Transverse colon (tissue), 4 donors: ENCODE results near the gene DAB2IP. TPM values are rescaled to one million over a fixed set of nuclear protein-coding genes. Genes with fewer than 3 reads are reported as not detected.

Experiments
- DNase-seq: peaks from one replicate; pipeline ENCODE4 v3.0.0-alpha.2; 2019
- H3K27ac ChIP-seq, 4 donors: fragments of 200-600 bp; sonication (generic); 2 replicates each; pipeline ENCODE4 v1.5.1; 2016 to 2018; ENCODE audit warnings: inconsistent platforms in 4 of 4
- H3K27me3 ChIP-seq: fragments of 200-600 bp; sonication (generic); 2 replicates; pipeline ENCODE4 v1.5.1; 2017; ENCODE audit warnings: inconsistent platforms
- H3K36me3 ChIP-seq, 4 donors: fragments of 200-600 bp; sonication (generic); 2 replicates each; pipeline ENCODE4 v1.5.1; 2017 to 2019; ENCODE audit warnings: inconsistent platforms in 4 of 4
- H3K4me1 ChIP-seq, 4 donors: fragments of 200-600 bp; sonication (generic); 2 replicates each; pipeline ENCODE4 v1.5.1; 2017 to 2020; ENCODE audit warnings: inconsistent platforms in 4 of 4
- H3K4me3 ChIP-seq, 4 donors: fragments of 200-600 bp; sonication (generic); 1 replicate in 1 of 4; 2 replicates in 3 of 4; pipeline versions ENCODE4 v1.5.1 to v1.6.1; 2017 to 2019; ENCODE audit warnings: inconsistent platforms in 4 of 4
- H3K9me3 ChIP-seq, 2 donors: fragments of 200-600 bp; sonication (generic); 2 replicates each; pipeline ENCODE4 v1.5.1; 2017 to 2019; ENCODE audit warnings: inconsistent platforms in 2 of 2
- EP300 ChIP-seq: sonication (generic); formaldehyde crosslinking; IDR thresholded peaks from one replicate; pipeline ENCODE4 v1.6.1; 2017; ENCODE audit warnings: antibody characterized with exemption, low read depth
- POLR2A ChIP-seq: fragments of 450-650 bp; IDR thresholded peaks from one replicate; pipeline ENCODE4 v1.6.1; 2016; ENCODE audit warnings: antibody characterized with exemption, mild to moderate bottlenecking, moderate library complexity
- POLR2AphosphoS5 ChIP-seq, 3 donors: sonication (generic); formaldehyde crosslinking; IDR thresholded peaks; one replicate each; pipeline ENCODE4 v1.6.1; 2016; ENCODE audit warnings: antibody characterized with exemption in 3 of 3
- WGBS, 2 donors: methylation state at CpG; one replicate each; pipeline ENCODE4 v1.1.5; 2018; ENCODE audit warnings: low coverage in 1 of 2; 5-methylcytosine and 5-hydroxymethylcytosine counted together
- in situ Hi-C, 4 donors: fragments of 200-750 bp; cut with MboI; loops; one replicate each; pipeline versions ENCODE4 v1.15.0 to v1.15.1; 2017; ENCODE audit warnings: low sequenced_read_pairs in 3 of 4, low pct_ligation_motif_present in 1 of 4, low pct_unique_long_range_greater_than_20kb in 1 of 4
- intact Hi-C: fragments of 100-400 bp; cut with DNase I; formaldehyde crosslinking; loops from one replicate; pipeline ENCODE4 v1.15.1; 2023; ENCODE audit warnings: low total_unique reads
- total RNA-seq, 4 donors: library from RNA; depleted of rRNA; stranded (reverse); fragments of >200 nt; gene quantifications; one replicate each; pipeline ENCODE4 v1.1.0, GENCODE V29; 2016
- TF ChIP-seq, protein P1 (sequence below), 5 experiments: fragments of 200-600 bp in 3 of 5; fragments of 450-650 bp in 2 of 5; sonication (generic) in 3 of 5; IDR thresholded peaks; 1 replicate in 2 of 5; 2 replicates in 3 of 5; pipeline ENCODE4 v1.5.1; 2016 to 2017; ENCODE audit warnings: antibody characterized with exemption in 5 of 5, inconsistent platforms in 3 of 5, mild to moderate bottlenecking in 2 of 5, moderate library complexity in 1 of 5

The DAB2IP gene
- total RNA-seq = 100 to 1,000 TPM in 1 of 4 donors, 10 to 100 TPM in 3; 84.2 to 159 (median 90.7) TPM

- Histone ChIP-seq H3K4me3 (peak within 1 kb of the TSS; percentile 42 to 88 (median 68)), H3K27me3 (peaks cover 6% of the 10 kb centered on the region), H3K36me3 (no peaks in the 10 kb centered on the region), H3K27ac (peak within 1 kb of the TSS; percentile 84 to 94 (median 90)), H3K9me3 (no peaks in the 10 kb centered on the region), H3K4me1 (peaks cover 15 to 53% (median 40%) of the 10 kb centered on the region in 4 donors)
- 2% methylated on average over 47 of the region's 79 CpGs; no CpG with 5 or more reads in 1 of the 2 donors for WGBS, 2 donors
- TF ChIP-seq POLR2A (no peak), POLR2AphosphoS5 (IDR thresholded peaks at IDR 0.05) (peak; percentile 40 to 63 (median 45))
- TF ChIP-seq, protein P1, sequence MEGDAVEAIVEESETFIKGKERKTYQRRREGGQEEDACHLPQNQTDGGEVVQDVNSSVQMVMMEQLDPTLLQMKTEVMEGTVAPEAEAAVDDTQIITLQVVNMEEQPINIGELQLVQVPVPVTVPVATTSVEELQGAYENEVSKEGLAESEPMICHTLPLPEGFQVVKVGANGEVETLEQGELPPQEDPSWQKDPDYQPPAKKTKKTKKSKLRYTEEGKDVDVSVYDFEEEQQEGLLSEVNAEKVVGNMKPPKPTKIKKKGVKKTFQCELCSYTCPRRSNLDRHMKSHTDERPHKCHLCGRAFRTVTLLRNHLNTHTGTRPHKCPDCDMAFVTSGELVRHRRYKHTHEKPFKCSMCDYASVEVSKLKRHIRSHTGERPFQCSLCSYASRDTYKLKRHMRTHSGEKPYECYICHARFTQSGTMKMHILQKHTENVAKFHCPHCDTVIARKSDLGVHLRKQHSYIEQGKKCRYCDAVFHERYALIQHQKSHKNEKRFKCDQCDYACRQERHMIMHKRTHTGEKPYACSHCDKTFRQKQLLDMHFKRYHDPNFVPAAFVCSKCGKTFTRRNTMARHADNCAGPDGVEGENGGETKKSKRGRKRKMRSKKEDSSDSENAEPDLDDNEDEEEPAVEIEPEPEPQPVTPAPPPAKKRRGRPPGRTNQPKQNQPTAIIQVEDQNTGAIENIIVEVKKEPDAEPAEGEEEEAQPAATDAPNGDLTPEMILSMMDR (IDR thresholded peaks at IDR 0.05) = no peak
- in situ Hi-C loops (no loop called here), intact Hi-C loops (no loop called here)
- DNase-seq = peak; percentile 65
Measured at GRCh38 chr9:121651295-121652020, at the start of gene DAB2IP. TSS of gene DAB2IP (plus strand) at chr9:121651634. CDS start at chr9:121651776, 142 bp downstream.

GRCh38 chr9:121603028-121603427 lies 48.4 kb upstream of the DAB2IP start:
- DNase-seq = no peak
- 92% methylated on average over 7 of the region's 7 CpGs; no CpG with 5 or more reads in 1 of the 2 donors for WGBS, 2 donors

DNA sequence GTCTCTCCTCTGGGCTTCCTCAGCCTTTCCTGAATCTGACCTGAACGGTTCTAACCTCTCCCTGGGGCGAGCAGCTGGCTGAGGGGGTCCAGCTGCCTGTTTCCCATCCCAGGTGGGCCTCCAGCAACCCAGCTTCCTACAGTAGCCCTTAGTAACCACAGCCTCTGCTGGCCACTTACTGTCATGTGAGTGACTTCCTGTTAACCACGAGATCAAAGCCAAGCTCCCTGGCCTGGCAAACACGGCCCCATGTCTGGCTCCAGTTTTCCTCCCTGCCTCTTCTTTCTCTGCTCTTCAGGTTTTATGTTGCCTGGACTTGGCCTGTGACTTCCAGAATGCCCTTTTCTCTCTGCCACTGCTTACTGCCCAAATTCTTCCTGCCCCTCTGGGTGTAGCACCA lies 47.2 kb upstream of the DAB2IP start:
- no peak for TF ChIP-seq POLR2A
- no peak for TF ChIP-seq POLR2AphosphoS5 (IDR thresholded peaks at IDR 0.05)
- no peak for TF ChIP-seq EP300
- TF ChIP-seq, protein P1 (IDR thresholded peaks at IDR 0.05) = no peak
- DNase-seq = no peak
- intact Hi-C loops (no loop called here), in situ Hi-C loops (no loop called here)
- H3K27me3 ChIP-seq = peaks cover 17% of the 10 kb centered on the region
- H3K4me3 ChIP-seq = no peak overlapping the region
- no peak overlapping the region for H3K27ac ChIP-seq
- whole genome bisulfite sequencing, 2 donors = 39% methylated on average over 4 of the region's 4 CpGs; no CpG with 5 or more reads in 1 of the 2 donors
- H3K4me1 ChIP-seq = peaks cover 11 to 51% (median 26%) of the 10 kb centered on the region in 4 donors
- H3K9me3 ChIP-seq = no peaks in the 10 kb centered on the region
- H3K36me3 ChIP-seq = no peaks in the 10 kb centered on the region

More at GRCh38 chr9:121603028-121603427, 48.4 kb upstream of the DAB2IP start:
- intact Hi-C loops = no loop called here
- Histone ChIP-seq H3K27ac (no peak overlapping the region), H3K36me3 (no peaks in the 10 kb centered on the region), H3K4me1 (peaks cover 9 to 47% (median 31%) of the 10 kb centered on the region in 4 donors), H3K4me3 (no peak overlapping the region), H3K9me3 (no peaks in the 10 kb centered on the region), H3K27me3 (peaks cover 29% of the 10 kb centered on the region)
- in situ Hi-C loops = no loop called here
- TF ChIP-seq POLR2A (no peak), POLR2AphosphoS5 (IDR thresholded peaks at IDR 0.05) (no peak), EP300 (no peak)
- TF ChIP-seq, protein P1 (IDR thresholded peaks at IDR 0.05) = no peak

DNA sequence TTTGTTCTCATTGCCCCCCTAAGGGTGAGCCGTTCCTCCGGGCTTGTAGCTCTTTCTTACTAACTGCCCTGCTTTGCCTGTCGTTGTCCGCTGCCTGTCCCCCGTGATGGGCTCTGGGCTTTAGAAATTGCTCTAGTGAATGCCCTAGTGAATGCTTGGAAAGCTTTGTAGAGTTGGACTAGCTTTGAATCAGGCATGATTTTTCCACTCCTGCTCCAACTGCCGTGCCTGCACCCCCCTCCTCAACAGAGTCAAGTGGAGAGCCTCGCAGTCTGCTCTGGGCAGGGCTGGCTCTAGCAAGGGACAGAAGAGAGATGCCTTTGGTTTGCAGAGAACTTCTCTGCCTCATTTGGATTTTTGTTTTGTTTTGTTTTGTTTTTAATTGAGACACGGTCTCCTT lies 46.8 kb upstream of the DAB2IP start:
- no peak for DNase-seq
- H3K4me1 ChIP-seq = peaks cover 14 to 53% (median 26%) of the 10 kb centered on the region in 4 donors
- intact Hi-C loops (no loop called here), in situ Hi-C loops (no loop called here)
- H3K9me3 ChIP-seq = no peaks in the 10 kb centered on the region
- H3K27ac ChIP-seq = no peak overlapping the region
- 88 to 94% methylated on average over 8 of the region's 8 CpGs for WGBS, 2 donors
- H3K4me3 ChIP-seq = no peak overlapping the region
- peaks cover 13% of the 10 kb centered on the region for H3K27me3 ChIP-seq
- TF ChIP-seq POLR2AphosphoS5 (IDR thresholded peaks at IDR 0.05) (no peak), EP300 (no peak), POLR2A (no peak)
- TF ChIP-seq, protein P1 (IDR thresholded peaks at IDR 0.05) = no peak
- no peaks in the 10 kb centered on the region for H3K36me3 ChIP-seq
